GM21786 (cell line): ENCODE results near the gene SREBF2.
"Not testable (repeated sequence)": the region's sequence is repeated elsewhere in the genome, so short reads cannot be mapped to it uniquely, and the experiment has no call there.

Experiments used
- ATAC-seq: cut with Tn5 transposase; IDR thresholded peaks from one replicate; pipeline ENCODE4 v1.9.1; 2021; ENCODE audit not compliant: unreplicated experiment

The SREBF2 gene

GRCh38 chr22:41940832-41941765 lies 108.2 kb downstream of the SREBF2 start:
- no peak for ATAC-seq

- no peak for ATAC-seq
These were observed 110.8 kb downstream of the SREBF2 start for GRCh38 chr22:41943661-41944209.

GRCh38 chr22:41946629-41947423 lies 113.9 kb downstream of the SREBF2 start, which contains the start of gene CENPM:
CENPM (minus strand) TSS chr22:41947152; CDS start chr22:41947076, 76 bp downstream.
- ATAC-seq: peak; percentile 78

- ATAC-seq: no peak
These were observed 114.6 kb downstream of the SREBF2 start for GRCh38 chr22:41947424-41948080.

GRCh38 chr22:41948142-41948541 lies 115.2 kb downstream of the SREBF2 start:
- ATAC-seq: no peak

GRCh38 chr22:41948928-41949296 lies 116.0 kb downstream of the SREBF2 start:
- not testable (repeated sequence) for ATAC-seq

GRCh38 chr22:41949297-41949965 lies 116.5 kb downstream of the SREBF2 start:
- no peak for ATAC-seq

GRCh38 chr22:41951898-41952474 lies 119.1 kb downstream of the SREBF2 start, which contains the start of gene SMIM45:
SMIM45 (plus strand) TSS chr22:41952150.
- ATAC-seq: no peak

GRCh38 chr22:41952713-41953112 lies 119.8 kb downstream of the SREBF2 start:
- no peak for ATAC-seq
